ENCODE results near the gene TRIAP1. TPM values are rescaled to one million over a fixed set of nuclear protein-coding genes. Genes with fewer than 3 reads are reported as not detected.

TRIAP1 gene
- total RNA-seq, 2 donors from 2014 or later, result 7.1 to 11.4 TPM

DNA sequence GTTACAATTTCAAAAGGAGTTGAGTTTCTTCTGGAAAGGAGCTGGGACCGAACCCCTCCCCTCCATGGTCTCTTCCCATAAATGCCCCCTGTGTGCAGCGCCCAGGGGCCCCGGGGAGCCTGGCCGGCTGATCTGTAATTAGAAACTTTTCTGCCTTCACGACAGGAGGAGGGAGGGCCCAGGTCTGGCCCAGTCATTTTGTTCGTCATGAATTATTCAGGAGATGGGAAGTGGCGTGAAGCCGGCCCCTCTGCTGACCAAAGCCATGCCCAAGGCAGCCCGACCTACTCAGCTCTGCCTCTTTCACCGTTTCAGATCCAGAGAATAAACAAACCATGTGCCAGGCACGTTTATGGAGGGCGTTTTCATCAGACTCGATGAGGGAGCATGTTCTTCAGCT is 44.0 kb downstream of the TRIAP1 start:
- Histone ChIP-seq H3K27ac (no peak overlapping the region), H3K4me1 (ENCODE audit: control insufficient read depth in 1 of 2, low read depth in 2 of 2) (no peaks in the 10 kb centered on the region), H3K36me3 (no peaks in the 10 kb centered on the region), H3K4me3 (no peak overlapping the region), H3K9me3 (no peaks in the 10 kb centered on the region), H3K27me3 (replicated peaks; ENCODE audit: insufficient read depth) (no peaks in the 10 kb centered on the region)
- DNase-seq (ENCODE audit: low spot score) (no peak), ATAC-seq (ENCODE audit: insufficient number of reproducible peaks, low FRiP score, low read depth) (no peak)
- no peak for TF ChIP-seq CTCF (IDR thresholded peaks at IDR 0.05)

DNA sequence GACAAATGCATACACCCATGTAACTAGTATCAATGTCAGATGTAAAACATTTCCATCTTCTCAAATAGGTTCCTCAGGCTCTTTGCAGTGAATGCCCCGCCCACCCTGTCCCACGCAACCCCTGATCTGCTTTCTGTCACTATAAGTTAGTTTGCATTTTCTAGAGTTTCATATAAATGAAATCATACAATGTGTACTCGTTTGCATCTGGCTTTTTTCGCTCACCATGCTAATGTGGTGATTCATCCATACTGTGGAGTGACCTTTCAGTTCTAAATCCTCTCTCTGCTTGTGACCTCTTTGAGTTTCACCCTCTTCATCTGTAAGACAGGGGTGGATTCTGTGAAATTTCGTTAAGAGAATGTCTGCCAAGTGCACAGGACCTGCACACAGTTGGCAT is 46.7 kb downstream of the TRIAP1 start:
- DNase-seq (ENCODE audit: low spot score) (no peak), ATAC-seq (ENCODE audit: insufficient number of reproducible peaks, low FRiP score, low read depth) (no peak)
- Histone ChIP-seq H3K27me3 (replicated peaks; ENCODE audit: insufficient read depth) (no peaks in the 10 kb centered on the region), H3K4me3 (no peak overlapping the region), H3K4me1 (ENCODE audit: control insufficient read depth in 1 of 2, low read depth in 2 of 2) (no peaks in the 10 kb centered on the region), H3K27ac (no peak overlapping the region), H3K36me3 (no peaks in the 10 kb centered on the region), H3K9me3 (no peaks in the 10 kb centered on the region)
- no peak for TF ChIP-seq CTCF (IDR thresholded peaks at IDR 0.05)

GRCh38 chr12:120397824-120398540 is 48.2 kb downstream of the TRIAP1 start:
- no peaks in the 10 kb centered on the region for H3K9me3 ChIP-seq
- no peaks in the 10 kb centered on the region for H3K4me1 ChIP-seq (ENCODE audit: control insufficient read depth in 1 of 2, low read depth in 2 of 2)
- no peaks in the 10 kb centered on the region for H3K27me3 ChIP-seq (replicated peaks; ENCODE audit: insufficient read depth)
- no peaks in the 10 kb centered on the region for H3K36me3 ChIP-seq
- DNase-seq (ENCODE audit: low spot score) (no peak), ATAC-seq (ENCODE audit: insufficient number of reproducible peaks, low FRiP score, low read depth) (no peak)
- no peak overlapping the region for H3K27ac ChIP-seq
- H3K4me3 ChIP-seq, result no peak overlapping the region
- TF ChIP-seq CTCF (IDR thresholded peaks at IDR 0.05), result no peak

DNA sequence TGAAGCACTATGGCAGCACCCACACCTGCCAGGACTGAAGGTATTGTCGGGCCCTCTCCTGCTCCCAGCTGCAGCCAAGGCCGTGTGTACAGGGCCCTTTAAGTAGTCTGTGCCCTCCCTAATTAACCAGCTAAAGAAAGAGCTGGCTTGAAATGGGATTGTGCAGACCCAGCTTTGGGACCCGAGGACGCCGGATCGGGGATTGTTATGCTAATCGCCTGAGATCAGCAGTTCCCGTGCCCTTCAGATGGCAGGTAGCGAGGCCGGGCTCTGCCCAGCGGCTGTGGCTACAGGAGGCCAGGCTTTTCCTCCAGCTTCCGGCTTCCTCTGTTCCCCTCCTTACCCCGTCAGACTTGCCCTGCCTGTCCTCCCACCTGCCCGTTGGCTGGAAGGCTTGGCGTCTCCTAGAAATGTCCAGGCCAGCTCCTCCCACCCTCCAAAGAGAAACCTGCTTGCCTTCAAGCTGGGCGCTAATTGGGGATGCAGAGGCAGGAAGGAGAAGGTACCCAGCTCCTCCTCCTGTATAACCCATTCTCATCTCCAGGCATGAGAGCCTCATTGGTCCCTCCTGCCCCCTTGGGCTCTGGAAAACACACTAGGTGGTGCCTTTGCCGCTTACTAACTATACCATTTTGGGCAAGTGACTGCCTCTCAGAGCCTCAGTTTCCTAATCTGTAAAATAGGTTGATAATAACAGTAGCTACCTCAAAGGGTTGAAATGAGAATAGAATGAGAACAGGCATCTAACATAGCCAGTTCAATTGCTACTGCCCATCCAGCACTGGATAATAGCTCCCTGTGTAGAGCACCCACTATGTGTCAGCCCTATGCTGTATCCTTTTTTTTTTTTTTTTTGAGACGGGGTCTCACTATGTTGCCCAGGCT is 51.5 kb downstream of the TRIAP1 start:
- Histone ChIP-seq H3K9me3 (no peaks in the 10 kb centered on the region), H3K4me1 (ENCODE audit: control insufficient read depth in 1 of 2, low read depth in 2 of 2) (no peaks in the 10 kb centered on the region), H3K27me3 (replicated peaks; ENCODE audit: insufficient read depth) (no peaks in the 10 kb centered on the region), H3K4me3 (no peak overlapping the region), H3K36me3 (no peaks in the 10 kb centered on the region), H3K27ac (no peak overlapping the region)
- ATAC-seq (ENCODE audit: insufficient number of reproducible peaks, low FRiP score, low read depth) (no peak), DNase-seq (ENCODE audit: low spot score) (no peak)
- no peak for TF ChIP-seq CTCF (IDR thresholded peaks at IDR 0.05)

Other genes starting within 250 kb of the TRIAP1 start
- 1,000 to 10,000 TPM; 1,020 to 1,220 TPM for gene RPLP0, start 245.3 kb downstream of the TRIAP1 start, total RNA-seq
- 100 to 1,000 TPM in 1 of 2 donors, 10 to 100 TPM in 1; 93.0 to 105 TPM for gene PXN, start 180.7 kb downstream of the TRIAP1 start, total RNA-seq
- gene RNU4-2, start 154.5 kb downstream of the TRIAP1 start, total RNA-seq, result under 1 TPM; under 0.01 TPM
- not detected for gene RNU4-1, start 153.1 kb downstream of the TRIAP1 start, total RNA-seq
- gene SIRT4, start 144.1 kb downstream of the TRIAP1 start, total RNA-seq, result 1 to 10 TPM in 1 of 2 donors, under 1 TPM in 1; 0.56 to 8.8 TPM
- gene PLA2G1B, start 118.6 kb downstream of the TRIAP1 start, total RNA-seq, result not detected
- gene MSI1, start 77.2 kb downstream of the TRIAP1 start, total RNA-seq, result under 1 TPM in 1 of 2 donors, not detected in 1; 0.27 TPM
- gene COX6A1, start 8.3 kb downstream of the TRIAP1 start, total RNA-seq, result 100 to 1,000 TPM; 229 to 431 TPM
- gene GATC, start 60 bp upstream of the TRIAP1 start, total RNA-seq, result 10 to 100 TPM; 16.9 to 17.7 TPM
- 10 to 100 TPM; 41.0 to 83.5 TPM for gene SRSF9, start 23.4 kb upstream of the TRIAP1 start, total RNA-seq
- 100 to 1,000 TPM; 167 to 199 TPM for gene DYNLL1, start 49.7 kb upstream of the TRIAP1 start, total RNA-seq
- 10 to 100 TPM; 16.5 to 38.0 TPM for gene COQ5, start 82.8 kb upstream of the TRIAP1 start, total RNA-seq
- 100 to 1,000 TPM in 1 of 2 donors, 10 to 100 TPM in 1; 98.0 to 165 TPM for gene RNF10, start 88.0 kb upstream of the TRIAP1 start, total RNA-seq
- gene POP5, start 135.0 kb upstream of the TRIAP1 start, total RNA-seq, result 10 to 100 TPM; 22.3 to 42.4 TPM
- 1 to 10 TPM in 1 of 2 donors, not detected in 1; 1.4 TPM for gene CABP1, start 194.2 kb upstream of the TRIAP1 start, total RNA-seq
- gene MLEC, start 240.8 kb upstream of the TRIAP1 start, total RNA-seq, result 10 to 100 TPM; 49.1 to 63.1 TPM